ENCODE results near the gene DCD.

DCD gene

DNA sequence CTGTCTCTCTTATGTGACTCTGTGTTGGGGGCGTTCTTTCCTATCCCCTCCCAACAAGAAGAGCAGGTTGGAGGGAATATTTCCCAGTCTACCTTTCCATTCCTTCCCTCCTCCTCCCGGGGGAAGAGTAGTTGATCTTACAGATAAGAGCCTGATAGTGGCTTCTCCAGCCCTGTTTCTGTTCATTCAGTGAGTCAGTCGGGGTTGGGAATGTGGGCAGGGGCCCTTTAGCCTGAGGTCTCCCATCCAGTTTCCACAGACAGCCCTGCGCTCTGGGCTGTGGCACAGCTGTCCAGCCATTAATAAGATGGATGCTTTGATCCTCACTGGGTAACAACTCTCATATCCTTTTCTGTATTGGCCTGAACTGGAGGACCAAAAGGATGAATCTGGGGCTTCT lies 41.6 kb downstream of the DCD start:
- no peak for DNase-seq (ENCODE audit: low spot score)

DNA sequence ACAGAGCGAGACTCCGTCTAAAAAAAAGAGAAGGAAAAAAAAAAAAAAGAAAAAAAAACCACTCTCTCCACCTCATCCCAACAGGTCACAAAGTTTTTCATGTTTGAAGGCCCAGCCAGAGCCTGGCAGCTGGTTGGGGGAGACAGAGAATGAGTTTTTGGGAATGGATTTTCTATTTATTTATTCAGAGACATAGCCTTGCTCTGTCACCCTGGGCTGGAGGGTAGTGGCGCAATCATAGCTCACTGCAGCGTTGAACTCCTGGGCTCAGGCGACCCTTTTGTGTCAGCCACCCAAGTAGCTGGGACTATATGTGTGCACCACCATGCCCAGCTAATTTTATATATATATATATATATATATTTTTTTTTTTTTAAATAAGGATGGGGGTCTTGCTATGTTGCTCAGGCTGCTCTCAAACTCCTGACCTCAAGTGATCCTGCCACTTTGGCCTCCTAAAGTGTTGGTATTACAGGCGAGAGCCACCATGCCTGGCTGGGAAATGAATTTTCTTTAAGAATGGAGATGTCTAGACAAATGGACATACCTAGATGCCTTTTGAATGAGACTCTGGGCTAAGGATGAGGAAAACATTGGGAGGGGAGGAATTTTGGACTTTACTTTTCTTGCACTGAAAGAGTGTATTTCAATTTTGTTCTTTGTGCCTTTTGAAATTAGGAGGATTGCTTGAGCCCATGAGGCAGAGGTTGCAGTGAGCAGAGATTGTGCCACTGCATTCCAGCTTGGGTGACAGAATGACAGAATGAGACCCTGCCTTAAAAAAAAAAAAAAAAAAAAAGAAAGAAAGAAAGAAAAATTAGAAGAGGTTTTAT lies 42.8 kb downstream of the DCD start:
- DNase-seq (ENCODE audit: low spot score): no peak

DNA sequence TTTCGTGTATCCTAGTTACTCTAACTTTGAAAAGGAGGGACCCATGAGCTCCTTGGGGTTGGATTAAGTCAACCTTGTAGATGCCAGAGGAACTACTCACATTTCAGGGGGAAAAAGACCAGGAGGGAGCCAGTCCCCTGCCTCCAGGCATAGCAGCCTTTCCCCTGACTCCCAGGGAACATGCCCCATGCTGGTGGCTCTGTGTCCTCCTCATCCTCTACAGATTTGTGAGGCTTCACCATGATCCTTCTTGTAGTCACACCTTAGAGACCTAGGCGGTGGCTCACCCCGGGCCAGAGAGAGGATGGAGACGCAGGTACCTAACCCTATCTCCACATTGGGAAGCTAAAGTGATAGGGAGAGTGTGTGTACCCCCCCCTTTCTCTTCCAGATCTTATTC lies 43.7 kb downstream of the DCD start:
- no peak for DNase-seq (ENCODE audit: low spot score)

DNA sequence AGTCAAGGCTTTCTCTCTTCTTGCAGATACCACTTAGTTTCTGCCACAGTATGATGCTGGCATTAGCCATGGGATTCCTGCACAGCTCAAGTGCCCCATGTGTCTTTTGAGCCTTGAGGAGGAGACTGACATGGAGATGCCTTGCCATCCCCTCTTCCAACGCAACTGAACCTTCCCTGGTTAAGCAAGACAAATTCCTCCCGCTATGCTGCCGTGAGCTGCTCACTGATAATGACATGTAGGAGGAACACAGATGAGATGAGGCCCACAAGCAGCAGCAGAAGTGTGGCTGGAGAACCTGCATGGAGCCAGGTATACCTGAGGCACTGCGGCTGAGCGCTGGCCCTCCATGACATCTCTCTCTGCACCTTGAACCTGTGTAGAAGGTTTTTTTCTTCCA lies 44.3 kb downstream of the DCD start:
- no peak for DNase-seq (ENCODE audit: low spot score)

DNA sequence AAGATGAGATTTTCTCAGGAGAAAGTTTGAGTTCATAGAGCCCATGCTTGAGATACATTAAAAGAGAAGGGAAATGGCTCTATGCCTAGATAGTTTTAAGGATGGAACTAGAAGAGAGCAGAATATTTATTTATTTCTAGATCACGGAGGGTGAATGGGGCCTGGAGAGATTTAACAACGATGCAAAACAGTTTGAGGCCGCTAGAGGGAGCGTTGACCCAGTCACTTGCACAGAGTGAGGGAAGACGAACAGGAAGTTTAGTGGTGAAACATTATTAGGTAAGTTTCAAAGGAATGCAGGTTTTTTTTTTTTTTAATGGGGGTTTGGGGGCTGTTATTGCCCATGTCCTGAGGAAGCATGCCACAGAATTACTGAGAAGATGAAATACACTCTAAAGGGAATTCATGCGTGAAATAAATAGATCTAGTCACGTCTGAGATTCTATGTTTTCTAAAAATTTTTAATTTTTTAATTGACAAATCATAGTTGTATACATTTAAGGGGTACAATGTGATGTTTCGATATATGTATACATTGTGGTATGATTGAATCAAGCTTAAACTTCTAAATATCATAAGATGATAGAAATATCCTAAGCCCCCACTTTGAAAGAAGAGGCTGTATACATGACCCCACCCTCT lies 44.9 kb downstream of the DCD start:
- peak; percentile 80 for DNase-seq (ENCODE audit: low spot score)

DNA sequence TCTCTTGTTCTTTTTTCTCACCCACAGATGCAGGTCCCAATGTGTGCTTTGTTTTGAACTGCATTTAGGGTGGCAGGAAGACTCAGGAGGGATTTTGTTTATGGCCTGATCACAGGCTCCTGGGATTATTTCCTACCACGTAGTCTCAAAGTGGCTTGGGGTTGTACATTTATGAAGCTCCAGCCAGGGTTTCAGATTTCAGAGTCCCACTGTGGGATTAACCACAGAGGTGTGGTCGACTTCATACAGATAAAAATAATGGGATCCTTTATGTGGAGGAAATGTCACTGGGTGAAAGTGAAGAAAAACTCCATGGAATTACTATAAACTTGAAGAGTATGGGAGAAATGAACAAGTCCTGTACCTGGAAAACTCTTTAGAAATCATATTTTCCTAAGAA lies 45.5 kb downstream of the DCD start:
- DNase-seq (ENCODE audit: low spot score): no peak

DNA sequence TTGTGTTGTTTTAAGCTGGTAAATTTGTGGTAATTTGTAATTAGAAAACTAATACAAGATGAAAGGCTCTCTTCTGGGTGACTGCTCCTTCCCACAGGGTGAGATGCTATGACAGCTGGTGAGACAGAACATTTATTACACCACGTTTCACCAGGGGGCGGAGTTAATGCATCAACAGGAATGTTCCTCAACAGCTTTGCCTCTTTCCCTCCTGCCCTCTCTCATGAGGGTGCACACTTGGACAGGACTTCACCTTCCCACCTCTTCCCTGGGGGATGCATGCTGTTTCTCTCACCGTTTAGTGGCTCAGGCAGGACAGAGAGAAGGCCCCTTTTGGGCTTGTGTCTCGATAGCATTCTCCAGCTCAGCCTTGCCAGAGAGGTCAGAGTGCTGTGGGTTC lies 46.3 kb downstream of the DCD start:
- DNase-seq (ENCODE audit: low spot score): no peak

DNA sequence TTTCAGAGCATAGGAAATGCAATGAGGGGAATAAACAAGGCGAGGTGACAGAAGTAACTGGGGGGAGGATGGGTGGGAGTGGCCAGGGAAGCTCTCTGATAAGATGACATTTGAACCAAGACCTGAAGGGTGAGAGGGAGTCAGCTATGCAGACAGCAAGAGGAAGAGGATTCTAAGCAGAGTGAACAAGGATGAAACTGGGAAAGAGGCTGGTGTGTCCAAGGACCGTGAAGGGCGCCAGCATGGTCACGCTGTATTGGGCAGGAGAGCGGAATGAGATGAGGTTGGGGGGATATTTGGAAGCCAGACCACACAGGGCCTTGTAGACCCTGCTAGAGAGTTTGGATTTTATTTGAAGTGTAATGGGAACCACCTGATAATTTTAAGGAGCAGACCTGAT lies 49.2 kb downstream of the DCD start:
- no peak for DNase-seq (ENCODE audit: low spot score)

DNA sequence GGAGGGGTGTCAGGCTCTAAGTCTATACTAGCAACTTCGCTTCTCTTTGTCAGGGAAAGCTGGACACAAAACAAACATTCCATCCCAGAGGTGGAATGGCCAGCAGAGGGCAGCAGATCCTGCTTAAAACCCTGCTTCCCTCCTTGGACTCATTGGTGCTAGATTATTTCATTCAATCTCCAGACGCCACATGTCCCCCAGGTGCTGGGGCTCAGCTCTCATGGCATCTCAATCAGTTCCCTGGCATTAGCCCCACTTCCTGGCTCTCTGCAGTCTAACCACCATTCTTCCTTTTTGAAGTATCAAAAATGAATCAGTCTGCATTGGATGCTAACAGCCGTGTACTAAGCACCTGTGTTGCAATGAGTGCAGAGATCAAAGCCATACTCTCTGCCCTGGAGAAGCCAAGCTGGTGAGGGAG lies 51.6 kb downstream of the DCD start:
- DNase-seq (ENCODE audit: low spot score): peak; percentile 80

DNA sequence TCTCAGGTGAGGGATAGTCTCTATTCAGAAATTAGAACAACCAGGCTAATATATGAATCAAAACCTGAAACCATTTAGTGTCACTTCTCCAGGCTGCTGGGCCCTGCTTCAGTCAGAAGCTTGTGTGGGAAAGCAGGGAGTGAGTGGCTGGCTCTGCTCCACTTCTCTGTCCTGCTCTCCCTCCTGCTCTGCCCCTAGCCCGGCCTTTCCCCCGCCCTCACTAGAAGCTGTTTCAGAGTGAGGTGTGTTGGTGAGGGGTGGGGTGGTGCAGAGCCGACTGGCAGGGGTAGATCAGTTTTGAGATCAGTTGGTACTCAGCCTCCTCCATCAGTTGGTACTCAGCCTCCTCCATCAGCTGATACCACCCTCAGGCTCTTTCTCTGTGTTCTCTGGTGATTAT lies 52.7 kb downstream of the DCD start:
- DNase-seq (ENCODE audit: low spot score): no peak
